H54 (cell line): ENCODE results near the gene ACTRT2.

Experiments
- DNase-seq: peaks from one replicate; pipeline ENCODE4 v3.0.0; 2011; ENCODE audit warnings: low spot score, mixed read lengths; ENCODE audit not compliant: insufficient read length
- FAIRE-seq: peaks from 3 replicates; lab custom pipeline; 2011; peaks lifted over from hg19 to GRCh38; lab: Jason Lieb, UNC
- POLR2A ChIP-seq: IDR thresholded peaks from 2 replicates; pipeline ENCODE4 v1.6.1; 2011; ENCODE audit warnings: low read depth, mild to moderate bottlenecking, low read length

The ACTRT2 gene

DNA sequence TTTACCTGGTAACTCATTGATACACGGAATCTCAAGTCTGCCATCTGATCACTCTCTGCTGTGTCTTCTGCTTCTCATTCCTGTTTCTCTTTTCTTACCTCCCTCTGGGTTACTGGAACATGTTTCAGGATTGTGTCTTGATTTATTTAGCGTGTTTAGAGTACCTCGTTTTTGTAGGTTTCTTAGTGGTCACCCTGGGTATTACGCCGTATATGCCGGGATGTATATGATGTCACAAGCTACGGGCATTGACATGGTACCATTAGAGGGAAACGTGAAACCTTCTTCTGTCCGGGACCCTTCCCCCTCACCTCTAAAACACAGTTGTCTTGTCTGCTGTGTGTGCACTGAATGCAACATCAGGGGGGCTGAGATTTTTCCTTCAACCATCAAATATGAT is 2.8 kb downstream of the ACTRT2 start:
- DNase-seq (no peak), FAIRE-seq (no peak)
- TF ChIP-seq POLR2A, result no peak

GRCh38 chr1:3024588-3024987 is 3.3 kb downstream of the ACTRT2 start:
- DNase-seq, result no peak
- TF ChIP-seq POLR2A, result no peak
- FAIRE-seq, result no peak

DNA sequence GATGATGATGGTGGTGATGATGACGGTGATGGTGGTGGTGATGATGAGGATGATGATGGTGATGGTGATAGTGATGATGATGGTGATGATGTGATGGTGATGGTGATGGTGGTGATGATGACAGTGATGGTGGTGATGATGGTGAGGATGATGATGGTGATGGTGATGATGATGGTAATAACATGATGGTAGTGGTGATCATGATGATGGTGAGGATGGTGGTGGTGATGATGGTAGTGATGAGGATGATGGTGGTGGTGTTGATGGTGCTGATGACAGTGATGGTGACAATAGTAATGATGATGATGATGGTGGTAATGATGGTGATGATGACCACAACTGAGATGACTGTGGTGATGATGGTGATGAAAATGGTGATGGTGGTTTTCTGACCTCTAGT is 4.9 kb downstream of the ACTRT2 start:
- TF ChIP-seq POLR2A, result no peak

DNA sequence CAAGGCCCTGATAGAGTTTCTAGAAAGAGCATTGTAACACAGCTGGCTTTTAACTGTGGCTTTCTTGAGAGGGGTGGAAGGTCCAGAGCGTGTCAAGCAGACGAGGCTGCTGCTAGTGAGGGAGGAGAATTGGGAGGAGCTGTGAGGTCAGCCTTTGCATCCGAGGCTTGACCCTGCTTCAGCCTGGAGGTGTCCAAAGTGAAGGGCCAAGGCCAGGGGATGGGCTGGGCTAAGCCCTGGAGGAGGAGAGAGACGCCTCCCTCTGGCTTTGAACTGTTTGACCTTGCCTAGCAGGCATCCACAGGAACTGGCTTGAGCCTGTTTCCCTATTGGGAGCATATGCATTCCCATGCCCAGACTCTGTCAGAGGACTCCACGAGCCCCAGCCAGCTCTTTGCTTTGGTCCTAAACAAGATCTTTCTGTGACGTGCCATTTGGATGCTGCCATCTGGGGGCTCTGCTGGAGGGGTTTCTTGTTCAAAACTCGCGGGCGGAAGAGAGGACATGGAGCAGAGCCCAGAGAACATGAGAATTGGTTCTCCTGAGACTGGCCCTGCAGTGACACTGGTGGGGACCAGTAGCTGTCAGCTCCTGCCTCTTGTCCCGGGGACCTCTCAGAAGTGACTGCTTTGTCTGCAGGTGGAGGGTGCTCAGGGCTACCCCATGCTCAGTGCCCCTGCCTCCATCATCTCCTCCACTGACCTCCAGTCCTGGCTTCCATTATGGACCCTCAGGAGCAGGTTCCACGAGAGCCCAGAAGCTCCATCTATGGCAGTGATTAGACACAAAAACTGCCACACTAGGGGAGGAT is 5.5 kb downstream of the ACTRT2 start:
- no peak for TF ChIP-seq POLR2A
- no peak for FAIRE-seq
- no peak for DNase-seq

More for the DNA sequence above, 4.9 kb downstream of the ACTRT2 start:
- DNase-seq, result no peak
- FAIRE-seq, result no peak

- DNase-seq, result no peak
- no peak for TF ChIP-seq POLR2A
- FAIRE-seq, result no peak
Measured at GRCh38 chr1:3027611-3028371, 6.5 kb downstream of the ACTRT2 start.

DNA sequence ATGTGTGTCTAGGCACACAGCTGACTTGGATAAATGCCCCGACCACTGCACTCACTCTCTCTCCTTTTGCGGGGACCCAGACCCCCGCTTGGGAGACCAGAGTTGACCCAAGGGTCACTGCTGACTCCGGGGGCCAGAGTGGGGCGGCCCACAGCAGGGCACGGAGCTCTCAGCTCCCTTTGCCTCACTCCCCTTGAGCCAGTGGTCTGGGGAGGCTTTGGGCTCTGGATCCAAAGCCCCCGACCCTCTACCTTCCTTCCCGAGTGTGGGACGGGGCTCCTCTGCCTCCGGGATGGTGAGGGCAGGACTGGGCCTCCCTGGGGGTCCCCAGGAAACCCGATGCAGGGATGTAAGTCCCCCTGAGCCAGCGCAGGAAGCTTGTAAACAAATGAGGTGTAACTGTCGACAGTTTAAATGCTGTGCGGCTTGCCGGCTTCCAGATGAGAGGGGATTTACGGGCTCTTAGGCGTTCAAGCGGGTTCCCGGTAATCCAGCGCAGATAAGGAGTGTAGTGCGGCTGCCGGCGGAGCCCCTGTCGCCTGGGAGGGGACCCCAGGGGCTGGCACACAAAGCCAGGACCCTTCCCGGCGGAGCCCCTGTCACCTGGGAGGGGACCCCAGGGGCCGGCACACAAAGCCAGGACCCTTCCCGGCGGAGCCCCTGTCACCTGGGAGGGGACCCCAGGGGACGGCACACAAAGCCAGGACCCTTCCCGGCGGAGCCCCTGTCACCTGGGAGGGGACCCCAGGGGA is 7.4 kb downstream of the ACTRT2 start:
- DNase-seq (no peak), FAIRE-seq (no peak)
- TF ChIP-seq POLR2A, result no peak

DNA sequence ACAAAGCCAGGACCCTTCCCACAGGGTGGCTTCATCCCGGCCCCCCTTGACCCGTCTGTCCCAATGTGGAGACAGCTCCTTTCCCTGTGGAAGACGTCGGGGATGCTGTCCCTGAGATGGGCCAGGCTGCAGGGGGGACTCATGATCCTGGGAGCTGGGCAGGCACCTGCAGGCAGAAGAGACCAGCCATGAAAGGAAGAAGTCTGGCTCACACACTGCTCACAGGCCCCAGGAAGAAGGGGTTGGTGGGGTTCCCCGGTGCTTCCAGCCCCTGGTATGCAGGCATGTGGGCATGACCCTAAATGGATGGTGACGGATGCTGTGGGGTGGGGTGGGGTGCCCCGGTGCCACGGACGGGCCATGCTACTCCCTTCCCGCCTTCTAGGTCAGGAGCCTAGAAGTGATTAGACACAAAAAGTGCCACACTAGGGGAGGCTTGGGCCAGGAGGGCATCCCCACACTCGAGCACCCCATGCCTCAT is 8.3 kb downstream of the ACTRT2 start:
- no peak for DNase-seq
- no peak for TF ChIP-seq POLR2A
- no peak for FAIRE-seq

GRCh38 chr1:3029991-3030662 is 8.9 kb downstream of the ACTRT2 start:
- no peak for DNase-seq
- TF ChIP-seq POLR2A, result no peak
- no peak for FAIRE-seq

DNA sequence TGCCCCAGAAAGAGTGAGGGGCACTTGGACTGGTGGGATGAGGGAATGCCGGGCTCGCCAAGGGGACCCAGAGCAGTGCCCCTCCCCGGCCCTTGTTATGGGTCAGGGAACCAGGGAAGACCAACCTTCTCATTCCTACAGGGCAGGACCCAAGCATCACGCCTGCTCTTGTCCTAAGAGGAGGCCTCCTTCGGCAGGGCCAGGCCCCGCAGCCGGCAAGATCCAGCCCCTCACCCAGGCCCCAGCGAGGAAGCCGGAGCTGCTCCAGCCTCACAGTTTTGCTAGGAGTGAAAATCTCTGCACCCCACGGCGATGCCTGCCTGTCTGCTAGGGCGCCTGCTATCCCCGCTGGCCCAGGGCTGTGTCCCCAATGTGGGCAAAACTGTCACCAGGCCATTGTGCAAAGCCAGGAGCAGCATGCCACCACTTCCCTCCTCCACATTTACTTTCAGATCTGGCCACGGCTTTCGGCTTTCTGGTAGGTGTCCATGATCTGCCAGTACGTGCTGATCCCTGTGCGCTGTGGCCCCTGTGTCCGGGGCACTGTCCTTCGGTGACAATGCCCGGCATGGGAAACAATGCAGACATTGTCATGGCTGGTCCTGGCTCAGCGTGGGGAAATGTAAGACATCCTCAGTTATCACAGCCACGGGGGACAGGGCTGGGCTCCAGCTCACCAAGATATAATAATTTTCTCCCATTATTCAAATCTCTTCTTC is 9.6 kb downstream of the ACTRT2 start:
- TF ChIP-seq POLR2A, result no peak
- no peak for FAIRE-seq
- DNase-seq, result no peak

GRCh38 chr1:3031401-3032221 is 10.3 kb downstream of the ACTRT2 start:
- FAIRE-seq, result no peak
- no peak for DNase-seq
- TF ChIP-seq POLR2A, result no peak

DNA sequence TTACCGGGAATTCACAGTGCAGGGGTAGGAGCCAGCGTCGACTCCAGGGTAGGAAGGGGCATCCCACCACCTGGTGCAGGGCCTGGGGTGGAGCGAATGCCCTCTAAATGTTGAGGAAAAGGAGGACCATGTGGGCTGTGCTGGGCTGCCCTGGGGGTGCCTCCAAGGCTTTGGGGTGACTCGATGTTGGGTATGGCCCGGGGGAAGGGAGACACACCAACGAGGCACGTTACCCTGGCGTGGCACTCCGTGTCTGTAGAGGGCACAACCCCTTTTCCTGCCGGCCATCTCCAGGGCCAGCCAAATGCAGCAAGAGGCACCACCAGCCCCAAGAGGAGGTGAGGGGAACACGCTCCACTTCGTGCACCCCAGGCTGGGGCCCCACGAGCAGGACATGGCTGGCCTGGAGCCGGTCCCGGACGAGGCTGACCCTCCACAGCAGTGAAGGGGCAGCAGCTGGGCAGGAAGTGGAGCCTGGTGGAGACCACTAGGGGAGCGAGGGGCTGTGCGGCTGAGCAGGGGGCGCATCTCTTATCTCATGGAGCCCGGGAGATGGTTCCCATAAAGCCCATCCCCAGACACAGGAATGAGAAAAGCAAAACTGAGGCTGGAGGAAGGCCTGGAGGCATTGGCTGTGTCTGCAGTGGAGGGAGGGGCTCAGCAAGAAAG is 11.2 kb downstream of the ACTRT2 start:
- FAIRE-seq (no peak), DNase-seq (no peak)
- TF ChIP-seq POLR2A, result no peak
